Stimulated activated CD4-positive, alpha-beta T cell treated with anti-CD3 and anti-CD28 coated beads, TNF-alpha, amount 100 ng/mL, for 48 hours (primary cell): ENCODE measurements around the gene WRAP73.
A peak's percentile ranks its signal among the peaks of the same experiment; 100 is the strongest.

Experiments
- DNase-seq, 3 donors: peaks; one replicate each; pipeline ENCODE4 v3.0.0-alpha.2; 2020; ENCODE audit warnings: low read depth in 3 of 3

Gene WRAP73

GRCh38 chr1:3614755-3615742, 34.9 kb downstream of the WRAP73 start:
- no peak for DNase-seq

GRCh38 chr1:3612123-3612522, 37.8 kb downstream of the WRAP73 start:
- DNase-seq = no peak

GRCh38 chr1:3611170-3612019, 38.5 kb downstream of the WRAP73 start, which contains the start of gene MEGF6:
Gene MEGF6, minus strand, starts transcription at chr1:3611508. Its CDS starts 240 bp downstream, at chr1:3611268.
- peak in 2 of 3 donors; percentile 23 to 67 for DNase-seq

GRCh38 chr1:3610527-3611169, 39.3 kb downstream of the WRAP73 start:
- DNase-seq = no peak

- no peak for DNase-seq
Observed at GRCh38 chr1:3609769-3610526, 40.0 kb downstream of the WRAP73 start.

GRCh38 chr1:3609016-3609768, 40.7 kb downstream of the WRAP73 start:
- DNase-seq = no peak

GRCh38 chr1:3608154-3608553, 41.7 kb downstream of the WRAP73 start:
- DNase-seq = no peak

- DNase-seq = no peak
Observed at GRCh38 chr1:3607703-3608065, 42.2 kb downstream of the WRAP73 start.

GRCh38 chr1:3606779-3607702, 42.9 kb downstream of the WRAP73 start:
- DNase-seq = no peak

GRCh38 chr1:3604997-3605823, 44.7 kb downstream of the WRAP73 start:
- no peak for DNase-seq

- DNase-seq = no peak
Observed at GRCh38 chr1:3604468-3604974, 45.4 kb downstream of the WRAP73 start.

GRCh38 chr1:3603571-3604467, 46.1 kb downstream of the WRAP73 start:
- no peak for DNase-seq

GRCh38 chr1:3603156-3603555, 46.7 kb downstream of the WRAP73 start:
- no peak for DNase-seq

- no peak for DNase-seq
Observed at GRCh38 chr1:3602375-3602774, 47.5 kb downstream of the WRAP73 start.

GRCh38 chr1:3601743-3602142, 48.2 kb downstream of the WRAP73 start:
- no peak for DNase-seq

- DNase-seq = no peak
Observed at GRCh38 chr1:3600354-3600753, 49.5 kb downstream of the WRAP73 start.

GRCh38 chr1:3599816-3600215, 50.1 kb downstream of the WRAP73 start:
- no peak for DNase-seq
